ENCODE data around the gene OR2V2.
A peak's percentile ranks its signal among the peaks of the same experiment; 100 is the strongest.

The OR2V2 gene

DNA sequence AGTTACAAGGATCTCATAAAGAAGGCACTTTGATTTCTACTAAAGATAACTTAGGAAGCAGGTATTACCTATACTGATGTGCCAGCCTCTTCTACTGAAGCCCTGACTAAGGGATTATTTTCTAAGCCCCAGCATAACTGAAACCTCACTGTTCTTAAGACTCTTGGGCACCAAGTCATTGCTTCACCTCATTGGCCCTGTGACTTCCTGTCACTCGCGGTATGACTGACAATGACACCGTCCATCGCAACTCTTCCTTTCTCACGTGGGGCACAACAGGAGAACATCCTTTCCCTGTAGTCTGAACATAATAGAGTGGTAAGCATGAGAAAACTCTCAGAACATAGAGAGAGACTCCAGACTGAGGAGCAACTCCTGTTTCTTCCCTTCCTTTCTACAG lies 6.4 kb downstream of the OR2V2 start:
- H2BK15ac ChIP-seq (replicated peaks; ENCODE audit: low read depth): no peak overlapping the region
- no peak for DNase-seq
- no peaks in the 10 kb centered on the region for H3K36me3 ChIP-seq (ENCODE audit: control insufficient read depth, insufficient read depth, low read length)
- no peak overlapping the region for H2AK5ac ChIP-seq (ENCODE audit: low read length)
- no peaks in the 10 kb centered on the region for H3K79me1 ChIP-seq (ENCODE audit: low read length)
- no peak overlapping the region for H3K4me3 ChIP-seq (ENCODE audit: low read length)
- no peak overlapping the region for H3K18ac ChIP-seq (ENCODE audit: low read length)
- H3K4me1 ChIP-seq (ENCODE audit: control insufficient read depth, low read depth, low read length): no peaks in the 10 kb centered on the region
- H3K27me3 ChIP-seq (ENCODE audit: insufficient read depth, low read length, poor library complexity): no peaks in the 10 kb centered on the region
- H3K79me2 ChIP-seq (ENCODE audit: control insufficient read depth, insufficient read depth, low read length): no peaks in the 10 kb centered on the region
- H3K4ac ChIP-seq (ENCODE audit: low read depth, low read length): no peak overlapping the region
- H3K9ac ChIP-seq (ENCODE audit: low read length): no peak overlapping the region
- H3K56ac ChIP-seq (ENCODE audit: low read length): no peak overlapping the region
- no peak overlapping the region for H2BK5ac ChIP-seq (ENCODE audit: low read length)
- H2BK120ac ChIP-seq (ENCODE audit: low read depth, low read length): no peak overlapping the region
- no peak overlapping the region for H3K27ac ChIP-seq (ENCODE audit: low read depth, low read length)
- WGBS (ENCODE audit: extremely low coverage, insufficient coverage, low lambda C conversion rate): no CpG with 5 or more reads among the region's 5 CpGs
- H3K4me2 ChIP-seq (ENCODE audit: low read length): no peak overlapping the region
- no peak overlapping the region for H3K23ac ChIP-seq (ENCODE audit: low read length)
- no peak overlapping the region for H4K5ac ChIP-seq (ENCODE audit: low read length)
- H4K8ac ChIP-seq (ENCODE audit: low read depth, low read length): no peak overlapping the region

DNA sequence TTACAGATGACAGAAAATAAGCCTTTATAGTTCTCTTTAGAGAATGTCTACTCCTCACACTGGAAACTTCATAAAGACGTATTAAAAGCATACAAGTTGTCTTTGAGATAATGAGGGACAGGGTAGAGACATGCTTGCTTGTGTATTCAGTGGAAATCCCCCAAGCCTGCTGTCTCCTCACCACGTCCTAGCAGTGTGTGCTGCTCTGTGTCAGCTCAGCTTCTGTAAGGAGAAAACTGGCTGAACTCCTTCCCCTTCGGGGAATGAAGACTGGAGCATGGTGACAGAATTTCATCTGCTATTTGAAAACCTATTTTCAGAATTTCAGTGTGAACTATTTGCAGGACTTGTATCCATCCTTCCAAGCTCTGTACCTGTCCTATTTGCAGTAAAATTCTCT lies 9.4 kb downstream of the OR2V2 start:
- Histone ChIP-seq H3K4ac (ENCODE audit: low read depth, low read length) (no peak overlapping the region), H3K56ac (ENCODE audit: low read length) (no peak overlapping the region), H3K4me2 (ENCODE audit: low read length) (no peak overlapping the region), H4K8ac (ENCODE audit: low read depth, low read length) (no peak overlapping the region), H3K9ac (ENCODE audit: low read length) (no peak overlapping the region), H3K4me1 (ENCODE audit: control insufficient read depth, low read depth, low read length) (no peaks in the 10 kb centered on the region), H2AK5ac (ENCODE audit: low read length) (no peak overlapping the region), H3K79me2 (ENCODE audit: control insufficient read depth, insufficient read depth, low read length) (no peaks in the 10 kb centered on the region), H3K79me1 (ENCODE audit: low read length) (no peaks in the 10 kb centered on the region), H4K5ac (ENCODE audit: low read length) (no peak overlapping the region), H2BK15ac (replicated peaks; ENCODE audit: low read depth) (no peak overlapping the region), H3K18ac (ENCODE audit: low read length) (no peak overlapping the region), H2BK120ac (ENCODE audit: low read depth, low read length) (no peak overlapping the region), H3K4me3 (ENCODE audit: low read length) (no peak overlapping the region), H3K23ac (ENCODE audit: low read length) (no peak overlapping the region), H3K27me3 (ENCODE audit: insufficient read depth, low read length, poor library complexity) (no peaks in the 10 kb centered on the region), H3K27ac (ENCODE audit: low read depth, low read length) (no peak overlapping the region), H3K36me3 (ENCODE audit: control insufficient read depth, insufficient read depth, low read length) (no peaks in the 10 kb centered on the region), H2BK5ac (ENCODE audit: low read length) (no peak overlapping the region)
- WGBS (ENCODE audit: extremely low coverage, insufficient coverage, low lambda C conversion rate): no CpG with 5 or more reads among the region's 3 CpGs
- DNase-seq: no peak

DNA sequence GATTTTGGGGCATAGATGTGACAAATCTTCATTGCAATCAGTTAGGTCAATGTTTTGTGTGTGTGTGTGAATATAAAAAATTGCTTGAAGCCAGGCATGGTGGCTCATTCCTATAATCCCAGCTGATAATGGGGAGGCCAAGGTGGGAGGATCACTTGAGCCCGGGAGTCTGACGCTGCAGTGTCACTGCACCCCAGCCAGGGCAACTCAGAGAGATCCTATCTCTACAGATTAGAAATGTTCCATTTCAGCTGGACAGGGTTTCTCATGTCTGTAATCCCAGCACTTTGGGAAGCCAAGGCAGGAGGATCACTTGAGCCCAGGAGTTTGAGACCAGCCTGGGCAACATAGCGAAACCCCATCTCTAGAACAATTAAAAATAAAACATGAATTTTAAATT lies 11.5 kb downstream of the OR2V2 start:
- Histone ChIP-seq H3K4me1 (ENCODE audit: control insufficient read depth, low read depth, low read length) (no peaks in the 10 kb centered on the region), H4K8ac (ENCODE audit: low read depth, low read length) (no peak overlapping the region), H3K79me1 (ENCODE audit: low read length) (no peaks in the 10 kb centered on the region), H3K4me2 (ENCODE audit: low read length) (no peak overlapping the region), H3K23ac (ENCODE audit: low read length) (no peak overlapping the region), H3K27ac (ENCODE audit: low read depth, low read length) (no peak overlapping the region), H4K5ac (ENCODE audit: low read length) (no peak overlapping the region), H3K56ac (ENCODE audit: low read length) (no peak overlapping the region), H3K9ac (ENCODE audit: low read length) (no peak overlapping the region), H2BK15ac (replicated peaks; ENCODE audit: low read depth) (no peak overlapping the region), H3K36me3 (ENCODE audit: control insufficient read depth, insufficient read depth, low read length) (no peaks in the 10 kb centered on the region), H3K27me3 (ENCODE audit: insufficient read depth, low read length, poor library complexity) (no peaks in the 10 kb centered on the region), H2AK5ac (ENCODE audit: low read length) (no peak overlapping the region), H3K4me3 (ENCODE audit: low read length) (no peak overlapping the region), H2BK5ac (ENCODE audit: low read length) (no peak overlapping the region), H3K79me2 (ENCODE audit: control insufficient read depth, insufficient read depth, low read length) (no peaks in the 10 kb centered on the region), H3K4ac (ENCODE audit: low read depth, low read length) (no peak overlapping the region), H2BK120ac (ENCODE audit: low read depth, low read length) (no peak overlapping the region), H3K18ac (ENCODE audit: low read length) (no peak overlapping the region)
- no CpG with 5 or more reads among the region's 3 CpGs for WGBS (ENCODE audit: extremely low coverage, insufficient coverage, low lambda C conversion rate)
- no peak for DNase-seq

DNA sequence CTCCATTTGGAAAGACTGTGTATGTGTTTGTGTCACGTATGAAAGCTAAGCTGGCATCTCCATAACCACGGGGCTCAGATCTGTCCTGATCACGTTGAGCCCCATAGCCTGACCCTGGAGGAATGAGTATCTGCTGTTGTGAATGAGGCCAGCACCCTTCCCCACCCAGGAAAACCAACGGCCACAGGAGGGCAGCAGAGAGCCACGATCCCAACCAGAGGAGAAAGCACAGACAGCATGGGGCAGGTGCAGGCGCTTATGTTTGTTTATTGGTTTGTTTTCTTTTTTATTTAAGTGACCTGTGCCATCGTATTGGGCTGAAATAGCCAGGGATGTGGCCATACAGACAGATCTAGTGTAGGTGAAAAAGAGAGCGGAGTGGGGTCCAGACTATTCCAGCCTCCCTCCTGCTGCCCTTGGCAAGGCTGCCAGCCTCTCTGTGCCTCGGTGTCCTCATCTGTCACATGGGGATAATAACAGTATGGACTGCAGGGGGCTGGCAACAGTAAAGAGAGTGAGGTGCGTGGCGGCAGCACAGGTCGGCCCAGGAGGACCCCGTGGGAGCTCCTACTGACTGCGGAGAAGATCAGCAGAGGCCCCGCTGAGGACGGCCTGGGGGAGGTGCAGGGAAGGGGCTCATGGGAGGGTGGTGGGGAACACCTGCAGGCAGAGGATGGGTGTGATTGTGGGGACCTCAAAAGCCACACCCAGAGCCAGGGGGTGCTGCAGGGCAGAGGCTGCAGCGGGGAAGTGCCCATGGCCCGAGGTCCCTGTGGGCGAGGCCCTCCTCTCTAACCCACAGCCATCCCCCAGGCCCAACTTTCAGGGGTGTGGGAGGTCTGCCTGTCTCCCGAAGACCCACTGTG lies 12.1 kb downstream of the OR2V2 start:
- Histone ChIP-seq H3K18ac (ENCODE audit: low read length) (no peak overlapping the region), H3K23ac (ENCODE audit: low read length) (no peak overlapping the region), H3K27ac (ENCODE audit: low read depth, low read length) (no peak overlapping the region), H3K27me3 (ENCODE audit: insufficient read depth, low read length, poor library complexity) (no peaks in the 10 kb centered on the region), H4K8ac (ENCODE audit: low read depth, low read length) (no peak overlapping the region), H3K56ac (ENCODE audit: low read length) (no peak overlapping the region), H2BK5ac (ENCODE audit: low read length) (no peak overlapping the region), H3K36me3 (ENCODE audit: control insufficient read depth, insufficient read depth, low read length) (no peaks in the 10 kb centered on the region), H4K5ac (ENCODE audit: low read length) (no peak overlapping the region), H2BK15ac (replicated peaks; ENCODE audit: low read depth) (no peak overlapping the region), H3K4me3 (ENCODE audit: low read length) (no peak overlapping the region), H3K79me1 (ENCODE audit: low read length) (no peaks in the 10 kb centered on the region), H3K4me2 (ENCODE audit: low read length) (no peak overlapping the region), H3K79me2 (ENCODE audit: control insufficient read depth, insufficient read depth, low read length) (no peaks in the 10 kb centered on the region), H2AK5ac (ENCODE audit: low read length) (no peak overlapping the region), H3K4me1 (ENCODE audit: control insufficient read depth, low read depth, low read length) (no peaks in the 10 kb centered on the region), H2BK120ac (ENCODE audit: low read depth, low read length) (no peak overlapping the region), H3K9ac (ENCODE audit: low read length) (no peak overlapping the region), H3K4ac (ENCODE audit: low read depth, low read length) (no peak overlapping the region)
- DNase-seq: peak; percentile 87
- no CpG with 5 or more reads among the region's 20 CpGs for WGBS (ENCODE audit: extremely low coverage, insufficient coverage, low lambda C conversion rate)

DNA sequence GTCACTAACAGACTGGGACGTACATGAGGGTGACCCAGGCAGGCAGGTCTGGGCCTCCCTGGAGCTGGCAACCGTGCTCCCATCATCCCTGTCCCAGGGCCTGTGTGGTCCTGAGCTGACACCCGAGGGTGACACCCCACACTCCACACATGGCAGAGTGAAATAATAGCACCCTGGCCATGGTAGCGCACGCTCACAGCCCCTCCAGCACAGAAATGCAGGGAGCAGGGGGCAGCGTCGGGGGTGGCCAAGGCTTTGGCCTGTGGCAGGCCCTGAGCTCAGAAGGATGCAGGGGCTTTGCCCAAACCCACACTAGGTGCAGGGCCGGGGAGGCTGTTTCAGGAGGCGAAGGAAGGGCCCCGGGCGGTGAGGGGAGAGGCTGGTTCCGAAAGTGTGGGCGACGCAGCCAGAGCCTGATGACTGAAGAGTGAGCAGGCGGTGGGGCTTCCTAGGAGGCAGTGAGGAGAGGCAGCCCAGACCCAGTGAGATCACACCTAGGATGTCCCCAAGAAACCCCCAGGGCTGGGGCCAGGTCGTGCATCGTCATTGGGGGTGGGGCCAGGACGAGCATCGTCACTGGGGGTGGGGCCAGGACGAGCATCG lies 12.9 kb downstream of the OR2V2 start:
- peak; percentile 92 for DNase-seq

More for the DNA sequence above, 12.9 kb downstream of the OR2V2 start:
- H2AK5ac ChIP-seq (ENCODE audit: low read length): no peak overlapping the region
- H3K27ac ChIP-seq (ENCODE audit: low read depth, low read length): no peak overlapping the region
- H3K36me3 ChIP-seq (ENCODE audit: control insufficient read depth, insufficient read depth, low read length): no peaks in the 10 kb centered on the region
- no peaks in the 10 kb centered on the region for H3K79me2 ChIP-seq (ENCODE audit: control insufficient read depth, insufficient read depth, low read length)
- no peak overlapping the region for H3K23ac ChIP-seq (ENCODE audit: low read length)
- no peak overlapping the region for H4K8ac ChIP-seq (ENCODE audit: low read depth, low read length)
- peak overlapping the region; percentile 57 for H3K4me2 ChIP-seq (ENCODE audit: low read length)
- H2BK5ac ChIP-seq (ENCODE audit: low read length): peak overlapping the region; percentile 20
- no peak overlapping the region for H3K18ac ChIP-seq (ENCODE audit: low read length)
- peak overlapping the region; percentile 50 for H3K9ac ChIP-seq (ENCODE audit: low read length)
- no peak overlapping the region for H2BK15ac ChIP-seq (replicated peaks; ENCODE audit: low read depth)
- no peak overlapping the region for H2BK120ac ChIP-seq (ENCODE audit: low read depth, low read length)
- WGBS (ENCODE audit: extremely low coverage, insufficient coverage, low lambda C conversion rate): no CpG with 5 or more reads among the region's 21 CpGs
- H3K4ac ChIP-seq (ENCODE audit: low read depth, low read length): peak overlapping the region; percentile 74
- H3K4me3 ChIP-seq (ENCODE audit: low read length): no peak overlapping the region
- H3K4me1 ChIP-seq (ENCODE audit: control insufficient read depth, low read depth, low read length): no peaks in the 10 kb centered on the region
- peak overlapping the region; percentile 75 for H3K56ac ChIP-seq (ENCODE audit: low read length)
- H3K79me1 ChIP-seq (ENCODE audit: low read length): no peaks in the 10 kb centered on the region
- no peaks in the 10 kb centered on the region for H3K27me3 ChIP-seq (ENCODE audit: insufficient read depth, low read length, poor library complexity)
- H4K5ac ChIP-seq (ENCODE audit: low read length): no peak overlapping the region
